22Rv1 (cell line): ENCODE results near the gene PLEKHA8.

Experiments
- CTCF ChIP-seq: fragments of 450-650 bp; IDR thresholded peaks from 2 replicates; pipeline ENCODE4 v1.5.1; 2017; ENCODE audit warnings: mild to moderate bottlenecking
- ZFX ChIP-seq: fragments of 450-650 bp; IDR thresholded peaks from 2 replicates; pipeline ENCODE4 v1.6.1; 2017; ENCODE audit warnings: antibody characterized with exemption, borderline replicate concordance

DNA sequence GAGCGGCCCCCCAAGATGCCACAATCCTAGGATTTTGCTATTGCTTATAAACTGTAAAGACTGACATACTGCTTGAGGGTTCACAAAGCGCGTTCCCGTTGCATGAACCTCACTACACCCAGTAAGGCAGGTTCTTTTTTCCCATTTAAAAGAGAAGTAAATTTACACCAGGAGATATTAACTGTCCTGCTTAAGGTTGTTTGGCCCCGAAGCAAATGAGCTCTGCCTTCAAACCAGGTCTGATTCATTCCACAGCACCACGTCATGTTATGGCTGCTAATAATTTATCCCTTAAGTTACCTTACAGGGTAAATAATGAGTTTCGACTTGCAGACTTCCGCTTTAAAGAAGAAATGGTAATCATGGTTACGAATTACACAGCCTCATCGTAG is 1.2 kb upstream of the PLEKHA8 start:
- no peak for TF ChIP-seq CTCF
- no peak for TF ChIP-seq ZFX
